Left kidney (tissue), 2 donors: Measurements from ENCODE around the gene BRINP1. TPM values are rescaled to one million over a fixed set of nuclear protein-coding genes. Genes with fewer than 3 reads are reported as not detected.

Experiments used
- DNase-seq: peaks from one replicate; pipeline ENCODE4 v3.0.0-alpha.2; 2013
- polyA plus RNA-seq: library from polyadenylated mRNA; unstranded; fragments of 120-200 nt; gene quantifications from one replicate; pipeline ENCODE4 v1.2.1, GENCODE V29; 2013; ENCODE audit not compliant: insufficient read length

BRINP1 gene
- polyA plus RNA-seq, 1 donor: 8.4 TPM

DNA sequence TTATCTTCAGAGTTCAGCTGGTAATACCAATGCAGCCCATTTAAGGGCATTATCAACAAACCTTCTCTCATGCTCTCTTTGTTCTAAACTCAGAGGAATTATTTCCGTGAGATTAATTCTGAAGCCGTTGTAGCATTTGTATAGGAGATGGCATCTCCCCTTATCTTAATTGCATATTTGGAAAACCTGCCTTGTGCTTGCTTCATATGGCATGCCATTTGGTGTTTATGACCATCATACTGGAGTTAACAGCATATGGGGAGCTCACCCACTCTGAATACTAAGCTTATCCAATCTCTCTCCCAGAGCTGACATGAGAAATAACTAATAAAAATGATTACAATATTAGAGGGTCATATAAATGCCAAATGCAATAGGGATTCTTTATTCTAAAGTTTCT lies 243.2 kb downstream of the BRINP1 start:
- DNase-seq: no peak

DNA sequence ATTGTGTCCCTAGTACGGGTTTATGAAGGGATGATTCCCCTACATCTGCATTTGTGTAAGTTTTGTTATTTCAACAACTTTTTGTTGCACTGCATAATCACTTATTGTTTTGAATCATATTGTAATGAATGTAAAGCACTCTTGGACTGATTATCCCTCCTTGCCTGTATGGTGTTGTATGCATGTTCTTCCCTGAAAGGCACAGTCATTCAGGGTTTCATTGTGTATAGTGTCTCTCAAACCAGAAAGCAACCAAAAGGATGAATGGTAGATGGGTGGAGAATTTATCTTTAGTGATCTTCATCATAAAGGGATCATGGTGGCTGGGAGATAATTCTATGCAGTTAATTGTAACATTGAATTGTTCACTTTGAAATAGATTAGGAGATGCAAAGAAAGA lies 247.3 kb downstream of the BRINP1 start:
- no peak for DNase-seq

DNA sequence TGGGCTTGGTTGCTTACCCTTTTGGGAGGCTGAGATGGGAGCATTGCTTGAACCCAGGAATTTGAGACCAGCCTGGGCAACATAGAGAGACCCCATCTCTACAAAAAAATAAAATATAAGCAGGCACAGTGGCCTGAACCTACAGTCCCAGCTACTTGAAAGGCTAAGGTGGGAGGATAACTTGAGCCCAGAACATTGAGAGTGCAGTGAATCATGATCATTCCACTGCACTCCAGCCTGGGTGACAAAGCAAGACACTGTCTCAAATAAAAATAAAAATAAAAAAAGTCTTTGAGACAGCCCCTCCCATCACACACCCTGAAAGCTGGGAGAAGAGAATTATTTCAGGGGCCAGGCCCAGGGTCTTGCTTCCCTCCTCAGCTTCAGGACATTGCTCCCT lies 251.8 kb downstream of the BRINP1 start:
- DNase-seq: no peak
